Pons (tissue), 1 donor: Measurements from ENCODE around the gene HLA-DQB1.

Experiments used
- DNase-seq: peaks from one replicate; pipeline ENCODE4 v3.0.0-alpha.2; 2016; ENCODE audit warnings: low spot score

The HLA-DQB1 gene

DNA sequence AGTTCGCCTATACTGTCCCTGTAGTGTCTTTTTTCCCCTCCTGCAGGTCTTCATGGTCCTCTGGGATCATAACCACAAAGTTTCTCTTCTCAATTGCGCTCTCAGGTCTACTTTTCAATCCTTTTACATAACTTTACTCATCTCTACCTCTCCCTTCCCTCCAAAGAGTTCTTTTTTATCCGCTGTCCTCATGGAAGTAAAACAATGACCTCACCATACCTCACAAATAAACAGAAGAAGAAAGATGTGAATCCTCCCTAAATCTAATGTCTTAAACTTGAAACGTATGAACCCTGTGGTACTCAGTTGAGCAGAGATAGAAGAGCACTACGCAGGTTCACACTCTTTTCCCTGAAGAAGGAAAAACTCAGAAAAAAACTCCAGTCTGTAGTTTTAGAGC is 41.3 kb downstream of the HLA-DQB1 start:
- no peak for DNase-seq

DNA sequence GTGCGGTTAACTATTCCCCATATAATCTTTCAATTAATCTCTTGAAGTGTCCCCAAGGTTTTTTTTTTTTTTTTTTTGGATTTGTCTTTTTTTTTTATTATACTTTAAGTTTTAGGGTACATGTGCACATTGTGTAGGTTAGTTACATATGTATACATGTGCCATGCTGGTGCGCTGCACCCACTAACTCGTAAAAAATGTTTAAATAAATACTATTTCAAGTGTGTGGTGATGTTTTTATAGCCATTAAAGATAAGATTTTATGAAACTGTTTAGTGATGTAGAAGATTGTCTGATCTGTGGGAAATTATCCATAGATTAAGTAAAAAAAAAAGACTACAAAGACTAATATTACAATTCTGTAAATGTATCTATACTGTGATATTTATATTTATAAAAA is 41.9 kb downstream of the HLA-DQB1 start:
- DNase-seq: no peak

DNA sequence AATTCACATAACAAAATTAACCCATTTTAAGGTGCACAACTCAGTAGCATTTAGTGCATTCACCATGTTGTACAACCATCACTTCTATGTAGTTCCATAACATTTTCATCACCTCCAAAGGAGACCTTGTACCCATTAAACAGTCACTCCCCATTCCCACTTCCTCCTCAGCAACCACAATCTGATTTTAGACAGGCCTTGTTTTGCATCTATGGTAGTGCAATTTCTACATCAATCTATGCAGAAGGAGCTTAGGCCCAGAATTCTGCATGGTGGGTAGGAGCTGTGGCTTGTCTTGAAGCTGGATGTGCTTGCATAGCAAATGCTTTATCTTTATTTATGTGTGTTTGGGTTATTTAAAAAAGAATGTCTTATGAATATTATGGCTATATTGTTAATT is 42.8 kb downstream of the HLA-DQB1 start:
- DNase-seq: no peak

DNA sequence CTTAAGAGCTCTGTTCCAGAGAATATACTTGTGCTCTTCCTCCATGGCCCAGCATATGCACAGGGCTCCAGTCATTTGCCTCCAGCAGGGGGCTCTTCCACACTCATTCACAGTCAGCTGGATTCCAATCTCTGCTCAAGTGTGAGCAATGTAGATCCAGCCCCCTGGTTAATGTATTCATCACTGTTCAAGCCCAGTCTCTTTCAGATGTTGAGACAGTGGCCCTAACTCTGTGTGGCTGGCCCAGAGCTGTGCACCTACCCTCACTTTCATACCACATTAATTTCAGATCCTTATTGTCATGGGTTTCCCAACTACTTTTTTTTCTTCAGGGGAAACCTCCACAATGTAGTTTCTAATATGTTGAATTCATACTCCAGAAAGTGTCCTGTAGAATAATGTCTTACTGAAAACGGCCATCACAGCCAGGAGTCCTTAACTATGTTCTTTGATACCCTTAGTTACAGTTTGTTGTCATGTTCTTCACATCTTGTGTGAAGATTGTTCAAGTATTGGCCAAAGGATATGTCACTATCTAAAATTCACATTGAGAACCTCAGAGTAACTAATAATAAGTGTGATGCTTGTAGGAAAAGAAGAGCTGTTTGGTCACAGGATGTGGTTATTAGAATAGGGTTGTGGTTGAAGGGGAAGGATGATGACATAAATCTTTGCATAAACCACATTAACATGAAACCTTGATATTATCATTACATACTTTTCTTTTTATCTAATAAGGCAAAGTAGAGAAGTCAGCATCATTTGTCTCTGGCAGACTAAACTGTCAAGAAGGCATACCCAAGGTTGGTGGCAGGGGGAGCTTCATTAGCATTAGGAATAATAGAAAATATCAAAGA is 43.7 kb downstream of the HLA-DQB1 start:
- DNase-seq: no peak

- no peak for DNase-seq
Measured at GRCh38 chr6:32621372-32621771, 45.1 kb downstream of the HLA-DQB1 start.

GRCh38 chr6:32617751-32618150 is 48.7 kb downstream of the HLA-DQB1 start:
- no peak for DNase-seq

GRCh38 chr6:32615885-32616532 is 50.4 kb downstream of the HLA-DQB1 start:
- no peak for DNase-seq

DNA sequence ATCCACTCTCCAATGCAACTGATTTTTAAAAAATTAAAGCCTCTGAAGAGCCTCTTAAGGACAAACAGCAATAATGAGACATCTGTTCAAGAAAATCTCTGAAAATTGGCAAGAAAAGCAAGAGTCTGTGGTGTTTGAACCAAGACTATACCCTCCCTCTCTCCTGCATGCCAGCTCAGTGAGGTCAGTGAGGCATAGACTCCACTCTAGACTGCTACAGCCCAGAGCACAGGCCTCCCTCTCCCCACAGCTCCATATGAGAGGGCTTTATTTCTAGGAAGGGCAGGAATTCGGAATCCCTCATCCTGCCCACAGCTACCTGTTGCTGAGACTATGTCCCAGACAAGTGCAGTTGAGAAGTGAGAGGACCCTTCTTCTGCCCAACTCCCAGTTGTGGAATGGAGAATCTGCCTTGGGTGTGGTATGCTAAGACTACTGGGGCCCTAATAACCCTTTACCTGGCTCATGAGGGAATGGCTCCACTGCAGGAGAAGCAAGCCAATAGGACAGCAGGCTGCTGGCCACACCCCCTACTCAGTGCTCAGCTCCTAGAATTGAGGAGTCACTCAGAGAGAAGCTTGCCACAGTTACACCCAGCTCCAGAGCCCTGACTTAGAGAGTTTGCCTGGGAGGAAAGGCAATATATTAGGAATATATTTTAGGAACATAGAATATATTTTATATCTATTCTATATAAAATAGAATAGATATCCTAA is 51.9 kb downstream of the HLA-DQB1 start:
- no peak for DNase-seq

DNA sequence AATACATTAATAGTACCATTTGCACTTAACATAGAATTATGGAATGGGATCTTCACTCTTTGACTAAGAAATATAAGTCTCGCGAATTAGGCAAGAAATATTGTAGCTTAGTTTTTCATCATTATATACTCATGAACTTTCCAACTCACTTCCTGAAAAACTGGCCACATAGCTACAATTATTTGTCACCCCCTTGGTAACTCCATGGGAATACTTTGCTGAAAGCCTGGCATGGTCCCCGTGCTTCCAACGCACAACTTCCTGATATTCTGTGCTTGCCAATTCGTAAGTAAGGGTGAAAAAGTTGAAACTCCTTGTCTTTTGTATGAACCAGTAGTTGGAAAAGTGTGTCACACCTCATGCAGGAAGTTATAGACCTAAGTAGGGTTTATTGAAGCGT is 53.0 kb downstream of the HLA-DQB1 start:
- DNase-seq: no peak

DNA sequence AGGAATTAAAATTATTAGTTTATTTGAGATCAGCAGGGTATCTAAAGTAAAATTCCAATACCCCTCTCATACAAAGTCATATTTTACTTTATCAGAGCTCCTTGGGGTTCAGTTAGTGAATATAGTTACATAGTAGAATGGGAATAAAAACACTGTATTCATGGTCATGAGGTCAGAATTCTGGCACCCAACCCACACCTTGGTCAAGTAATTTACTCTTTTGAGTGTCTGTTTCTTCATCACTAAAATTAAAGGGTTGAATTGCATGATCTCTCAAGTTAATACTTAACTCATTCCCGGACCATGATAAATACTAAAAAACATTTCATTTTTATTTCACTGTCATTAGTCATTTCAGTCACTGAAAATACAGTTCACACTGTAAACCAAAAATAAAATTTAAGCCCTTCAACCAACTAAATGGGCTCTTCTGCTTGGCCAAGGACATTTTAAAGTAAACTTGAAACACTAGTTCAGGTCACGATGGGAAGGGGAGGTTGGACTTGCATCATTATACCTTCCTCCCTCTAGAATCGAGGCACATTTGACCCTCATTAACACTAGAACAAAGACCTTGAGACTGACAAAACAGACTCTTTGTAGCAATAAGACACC is 55.7 kb downstream of the HLA-DQB1 start:
- no peak for DNase-seq

DNA sequence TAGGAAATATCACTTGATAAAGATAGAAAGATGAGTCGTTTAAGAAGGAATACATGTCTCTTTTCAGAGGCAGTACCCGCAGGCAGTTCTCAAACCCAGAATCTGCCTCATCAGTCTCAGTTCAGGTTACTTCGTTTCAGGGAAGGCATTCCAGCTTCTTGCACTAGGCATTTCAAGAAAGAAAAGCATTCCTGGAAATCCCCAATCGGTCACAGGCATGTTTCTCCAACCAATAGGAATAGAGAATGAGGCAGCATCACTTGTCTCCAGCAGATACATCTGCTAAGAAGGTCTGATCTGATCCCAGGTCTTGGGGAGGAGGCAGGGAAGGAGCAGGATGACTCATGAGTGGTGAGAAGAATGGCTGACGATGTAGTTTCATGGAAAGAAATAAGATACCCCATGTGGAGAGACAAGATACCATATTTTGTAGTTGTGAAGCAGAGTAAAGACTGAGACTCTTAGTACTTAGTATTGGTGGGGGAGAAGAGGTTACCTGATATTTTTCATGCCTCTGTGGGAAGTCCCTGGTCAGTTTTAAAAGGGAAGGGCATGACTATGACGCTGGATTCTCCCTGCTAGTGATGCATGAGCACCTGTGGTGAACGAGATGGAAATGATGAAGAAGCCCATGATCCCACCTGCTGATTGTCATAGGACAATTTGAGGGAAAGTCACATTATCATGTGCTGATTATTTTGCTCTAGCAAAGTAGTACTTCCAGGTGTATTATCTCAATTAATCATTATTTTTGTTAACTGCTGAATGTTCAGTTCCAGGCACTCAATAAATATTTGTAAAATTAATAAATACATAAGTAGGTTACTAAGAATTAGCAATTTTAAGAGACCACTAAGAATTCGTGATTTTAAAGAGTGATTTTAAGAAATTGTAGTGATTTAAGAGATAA is 56.5 kb downstream of the HLA-DQB1 start:
- DNase-seq: peak; percentile 95
